ENCODE measurements around the gene MFAP2.

The MFAP2 gene

GRCh38 chr1:16926491-16927073 is 53.8 kb downstream of the MFAP2 start:
- DNase-seq: no peak

GRCh38 chr1:16925635-16926490 is 54.6 kb downstream of the MFAP2 start:
- DNase-seq: no peak

DNA sequence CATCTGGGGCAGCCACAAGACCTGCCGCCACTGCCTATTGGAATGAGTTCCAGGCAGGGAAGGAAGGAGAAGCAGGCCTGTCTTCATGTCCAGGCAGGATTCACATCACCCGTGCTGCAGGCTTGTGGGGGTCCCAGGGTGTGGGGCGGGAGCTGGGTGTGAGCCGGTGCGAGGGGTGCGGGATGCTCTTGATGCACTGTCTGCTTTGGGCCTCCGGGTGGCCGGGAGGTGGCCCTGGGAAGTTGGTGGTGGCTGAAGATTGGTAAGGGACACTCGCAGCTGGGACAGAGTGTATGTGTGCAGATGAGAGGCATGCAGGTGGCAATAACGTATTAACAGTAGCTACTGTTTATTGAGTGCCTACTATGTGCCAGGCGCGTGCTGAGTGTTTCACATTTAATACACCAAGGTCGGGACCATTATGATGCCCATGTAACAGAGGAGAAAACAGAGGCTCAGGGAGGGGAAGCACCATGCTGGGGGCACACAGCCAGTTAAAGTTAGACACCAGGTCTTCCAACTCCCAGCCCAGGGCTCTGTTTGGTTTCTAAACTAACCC is 55.4 kb downstream of the MFAP2 start:
- DNase-seq: no peak

Data from CD4-positive, alpha-beta T cell treated with Interleukin-4 for 4 hours (primary cell).